ENCODE data around the gene OSTN.

The OSTN gene

GRCh38 chr3:191314109-191314728 lies 115.2 kb downstream of the OSTN start:
- DNase-seq: no peak
